ENCODE results near the gene NAA38. TPM values are rescaled to one million over a fixed set of nuclear protein-coding genes. Genes with fewer than 3 reads are reported as not detected.

The NAA38 gene
- total and polyA plus RNA-seq, 2 experiments from 2014 or later = 17.1 to 74.8 TPM

DNA sequence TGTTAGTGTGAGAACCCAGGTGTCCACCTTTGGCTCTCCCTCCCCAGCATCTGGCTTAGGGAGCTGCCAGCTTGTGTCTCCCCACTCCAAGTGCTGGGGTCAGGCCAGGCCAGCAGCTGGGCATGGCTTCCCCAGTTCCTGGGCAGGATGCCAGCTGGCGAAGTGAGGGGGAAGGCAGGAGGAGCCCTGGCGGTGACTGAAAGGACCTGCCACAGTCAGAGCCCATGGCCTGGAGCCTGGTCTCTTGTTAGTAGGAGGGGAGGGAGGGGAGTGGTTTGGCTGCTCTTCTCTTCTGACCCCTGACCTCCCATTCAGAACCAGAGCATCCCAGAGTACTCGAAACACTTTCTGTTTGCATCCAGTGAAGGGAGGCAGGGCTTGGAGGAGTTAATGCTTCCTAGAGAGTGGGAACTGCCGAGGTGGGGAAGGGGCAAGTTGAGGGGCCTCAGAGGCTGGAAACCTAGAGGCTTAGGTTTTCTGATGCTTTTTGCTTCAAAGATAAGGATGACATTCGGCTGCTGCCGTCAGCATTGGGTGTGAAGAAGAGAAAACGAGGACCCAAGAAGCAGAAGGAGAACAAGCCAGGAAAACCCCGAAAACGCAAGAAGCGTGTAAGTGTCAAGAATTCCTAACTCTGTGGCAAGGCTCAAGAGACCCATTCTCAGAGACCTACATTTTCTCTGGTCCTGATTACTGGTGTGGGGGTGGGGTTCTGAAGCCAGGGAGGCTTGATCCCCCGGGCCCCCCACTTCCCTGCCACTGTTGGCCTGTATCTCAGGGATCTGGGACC is 32.0 kb upstream of the NAA38 start:
- H3K4me1 Mint-ChIP-seq = no peaks in the 10 kb centered on the region; the same call in 2 of the 3 replicates
- Histone ChIP-seq H3K4me1 (ENCODE audit: insufficient read depth) (peaks cover 31% of the 10 kb centered on the region), H3K4me2 (peak overlapping the region; percentile 88; the same call in 1 of the 2 replicates), H3F3A (replicated peaks; ENCODE audit: low read depth) (peaks cover 8% of the 10 kb centered on the region), H4K20me1 (replicated peaks; ENCODE audit: insufficient read depth) (no peaks in the 10 kb centered on the region), H3K36me3 (ENCODE audit: insufficient read depth) (0 out of 2 replicates have a peak, but pooled peaks cover 3% of the 10 kb centered on the region), H3K27me3 (ENCODE audit: insufficient read depth) (peaks cover 37% of the 10 kb centered on the region), H3K27ac (ENCODE audit: low read depth) (no peak overlapping the region), H3K9me2 (ENCODE audit: insufficient read depth) (no peaks in the 10 kb centered on the region), H2AFZ (no peak overlapping the region), H3K4me3 (no peak overlapping the region), H3K79me2 (replicated peaks; ENCODE audit: insufficient read depth) (no peaks in the 10 kb centered on the region)
- H3K27ac Mint-ChIP-seq = no peak overlapping the region
- no peak overlapping the region; the same call in 2 of the 3 replicates for H3K4me3 Mint-ChIP-seq
- ATAC-seq = peak; percentile 47
- peaks cover 5% of the 10 kb centered on the region; the same call in 2 of the 3 replicates for H3K36me3 Mint-ChIP-seq (ENCODE audit: low read depth)
- peak; percentile 62 for DNase-seq (ENCODE audit: low spot score)
- no peaks in the 10 kb centered on the region for H3K9me3 Mint-ChIP-seq
- H3K27me3 Mint-ChIP-seq (ENCODE audit: insufficient read depth, low read depth, poor library complexity) = peaks cover 7% of the 10 kb centered on the region
- no peak for TF ChIP-seq EZH2 (IDR thresholded peaks at IDR 0.05; ENCODE audit: low read depth, unreplicated experiment)
- TF ChIP-seq EZH2phosphoT487 (IDR thresholded peaks at IDR 0.05; ENCODE audit: unreplicated experiment) = no peak
- TF ChIP-seq CREB1 (CRISPR knock-in tag; IDR thresholded peaks at IDR 0.05; ENCODE audit: low read depth) = no peak
- no peak for TF ChIP-seq JUNB (IDR thresholded peaks at IDR 0.05; ENCODE audit: unreplicated experiment)
- TF ChIP-seq, protein P1, sequence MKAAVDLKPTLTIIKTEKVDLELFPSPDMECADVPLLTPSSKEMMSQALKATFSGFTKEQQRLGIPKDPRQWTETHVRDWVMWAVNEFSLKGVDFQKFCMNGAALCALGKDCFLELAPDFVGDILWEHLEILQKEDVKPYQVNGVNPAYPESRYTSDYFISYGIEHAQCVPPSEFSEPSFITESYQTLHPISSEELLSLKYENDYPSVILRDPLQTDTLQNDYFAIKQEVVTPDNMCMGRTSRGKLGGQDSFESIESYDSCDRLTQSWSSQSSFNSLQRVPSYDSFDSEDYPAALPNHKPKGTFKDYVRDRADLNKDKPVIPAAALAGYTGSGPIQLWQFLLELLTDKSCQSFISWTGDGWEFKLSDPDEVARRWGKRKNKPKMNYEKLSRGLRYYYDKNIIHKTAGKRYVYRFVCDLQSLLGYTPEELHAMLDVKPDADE (IDR thresholded peaks at IDR 0.05) = no peak
- TF ChIP-seq, protein P2, sequence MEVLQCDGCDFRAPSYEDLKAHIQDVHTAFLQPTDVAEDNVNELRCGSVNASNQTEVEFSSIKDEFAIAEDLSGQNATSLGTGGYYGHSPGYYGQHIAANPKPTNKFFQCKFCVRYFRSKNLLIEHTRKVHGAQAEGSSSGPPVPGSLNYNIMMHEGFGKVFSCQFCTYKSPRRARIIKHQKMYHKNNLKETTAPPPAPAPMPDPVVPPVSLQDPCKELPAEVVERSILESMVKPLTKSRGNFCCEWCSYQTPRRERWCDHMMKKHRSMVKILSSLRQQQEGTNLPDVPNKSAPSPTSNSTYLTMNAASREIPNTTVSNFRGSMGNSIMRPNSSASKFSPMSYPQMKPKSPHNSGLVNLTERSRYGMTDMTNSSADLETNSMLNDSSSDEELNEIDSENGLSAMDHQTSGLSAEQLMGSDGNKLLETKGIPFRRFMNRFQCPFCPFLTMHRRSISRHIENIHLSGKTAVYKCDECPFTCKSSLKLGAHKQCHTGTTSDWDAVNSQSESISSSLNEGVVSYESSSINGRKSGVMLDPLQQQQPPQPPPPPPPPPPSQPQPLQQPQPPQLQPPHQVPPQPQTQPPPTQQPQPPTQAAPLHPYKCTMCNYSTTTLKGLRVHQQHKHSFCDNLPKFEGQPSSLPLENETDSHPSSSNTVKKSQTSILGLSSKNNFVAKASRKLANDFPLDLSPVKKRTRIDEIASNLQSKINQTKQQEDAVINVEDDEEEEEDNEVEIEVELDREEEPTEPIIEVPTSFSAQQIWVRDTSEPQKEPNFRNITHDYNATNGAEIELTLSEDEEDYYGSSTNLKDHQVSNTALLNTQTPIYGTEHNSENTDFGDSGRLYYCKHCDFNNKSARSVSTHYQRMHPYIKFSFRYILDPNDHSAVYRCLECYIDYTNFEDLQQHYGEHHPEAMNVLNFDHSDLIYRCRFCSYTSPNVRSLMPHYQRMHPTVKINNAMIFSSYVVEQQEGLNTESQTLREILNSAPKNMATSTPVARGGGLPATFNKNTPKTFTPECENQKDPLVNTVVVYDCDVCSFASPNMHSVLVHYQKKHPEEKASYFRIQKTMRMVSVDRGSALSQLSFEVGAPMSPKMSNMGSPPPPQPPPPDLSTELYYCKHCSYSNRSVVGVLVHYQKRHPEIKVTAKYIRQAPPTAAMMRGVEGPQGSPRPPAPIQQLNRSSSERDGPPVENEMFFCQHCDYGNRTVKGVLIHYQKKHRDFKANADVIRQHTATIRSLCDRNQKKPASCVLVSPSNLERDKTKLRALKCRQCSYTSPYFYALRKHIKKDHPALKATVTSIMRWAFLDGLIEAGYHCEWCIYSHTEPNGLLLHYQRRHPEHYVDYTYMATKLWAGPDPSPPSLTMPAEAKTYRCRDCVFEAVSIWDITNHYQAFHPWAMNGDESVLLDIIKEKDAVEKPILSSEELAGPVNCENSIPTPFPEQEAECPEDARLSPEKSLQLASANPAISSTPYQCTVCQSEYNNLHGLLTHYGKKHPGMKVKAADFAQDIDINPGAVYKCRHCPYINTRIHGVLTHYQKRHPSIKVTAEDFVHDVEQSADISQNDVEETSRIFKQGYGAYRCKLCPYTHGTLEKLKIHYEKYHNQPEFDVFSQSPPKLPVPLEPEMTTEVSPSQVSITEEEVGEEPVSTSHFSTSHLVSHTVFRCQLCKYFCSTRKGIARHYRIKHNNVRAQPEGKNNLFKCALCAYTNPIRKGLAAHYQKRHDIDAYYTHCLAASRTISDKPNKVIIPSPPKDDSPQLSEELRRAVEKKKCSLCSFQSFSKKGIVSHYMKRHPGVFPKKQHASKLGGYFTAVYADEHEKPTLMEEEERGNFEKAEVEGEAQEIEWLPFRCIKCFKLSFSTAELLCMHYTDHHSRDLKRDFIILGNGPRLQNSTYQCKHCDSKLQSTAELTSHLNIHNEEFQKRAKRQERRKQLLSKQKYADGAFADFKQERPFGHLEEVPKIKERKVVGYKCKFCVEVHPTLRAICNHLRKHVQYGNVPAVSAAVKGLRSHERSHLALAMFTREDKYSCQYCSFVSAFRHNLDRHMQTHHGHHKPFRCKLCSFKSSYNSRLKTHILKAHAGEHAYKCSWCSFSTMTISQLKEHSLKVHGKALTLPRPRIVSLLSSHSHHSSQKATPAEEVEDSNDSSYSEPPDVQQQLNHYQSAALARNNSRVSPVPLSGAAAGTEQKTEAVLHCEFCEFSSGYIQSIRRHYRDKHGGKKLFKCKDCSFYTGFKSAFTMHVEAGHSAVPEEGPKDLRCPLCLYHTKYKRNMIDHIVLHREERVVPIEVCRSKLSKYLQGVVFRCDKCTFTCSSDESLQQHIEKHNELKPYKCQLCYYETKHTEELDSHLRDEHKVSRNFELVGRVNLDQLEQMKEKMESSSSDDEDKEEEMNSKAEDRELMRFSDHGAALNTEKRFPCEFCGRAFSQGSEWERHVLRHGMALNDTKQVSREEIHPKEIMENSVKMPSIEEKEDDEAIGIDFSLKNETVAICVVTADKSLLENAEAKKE (CRISPR knock-in tag; IDR thresholded peaks at IDR 0.05) = no peak
